HCT116 (cell line): ENCODE results near the gene SKAP1. TPM values are rescaled to one million over a fixed set of nuclear protein-coding genes. Genes with fewer than 3 reads are reported as not detected.

Source experiments
- ATAC-seq: fragments of 200-7000 bp; cut with Tn5 transposase; 2 replicates; pipeline ENCODE4 v1.9.1; 2020; ENCODE audit warnings: mild to moderate bottlenecking, moderate library complexity
- BruUV-seq: library from RNA; stranded (reverse); fragments of 400-500 nt; replicated peaks from 2 replicates; lab custom pipeline; 2021; lab: Mats Ljungman, UMichigan
- CTCF ChIA-PET: fragments of 300-600 bp; sonication (Branson Sonifier 250); formaldehyde crosslinking; loops from one replicate; lab custom pipeline; 2021; ENCODE audit warnings: antibody characterized with exemption; lab: Charles Lee
- POLR2A ChIA-PET: fragments of 300-600, 350-600 bp; sonication (Branson Sonifier 250); formaldehyde crosslinking; loops from one replicate; lab custom pipeline; 2021; ENCODE audit warnings: antibody characterized with exemption; lab: Charles Lee
- RAD21 ChIA-PET, 2 experiments: fragments of 300-600 bp; sonication (Branson Sonifier 250); formaldehyde crosslinking; loops; one replicate each; lab custom pipeline; 2023; ENCODE audit warnings: low total read pairs in 2 of 2; ENCODE audit not compliant: uncharacterized antibody in 2 of 2, unreplicated experiment in 2 of 2, low non-redundant PET in 1 of 2; lab: Charles Lee
- DNase-seq: peaks from one replicate; pipeline ENCODE4 v3.0.0-alpha.2; 2010; ENCODE audit warnings: low read depth, low spot score
- H2AFZ ChIP-seq: fragments of 200-600 bp; shearing (Covaris generic), sonication (generic); 2 replicates; pipeline ENCODE4 v1.6.1; 2017; ENCODE audit warnings: low read depth, mixed run types, mixed read lengths, antibody characterized with exemption, low read length; ENCODE audit not compliant: poor library complexity, severe bottlenecking
- H3K27ac ChIP-seq: 2 replicates; pipeline ENCODE4 v1.5.1; 2012; ENCODE audit warnings: low read depth, low read length
- H3K27me3 ChIP-seq: fragments of 200-600 bp; sonication (generic); 2 replicates; pipeline ENCODE4 v1.6.1; 2016; ENCODE audit warnings: mixed run types, low read length, mixed read lengths; ENCODE audit not compliant: insufficient read depth
- H3K36me3 ChIP-seq, 2 experiments: fragments of 200-500 bp in 1 of 2; fragments of 200-600 bp in 1 of 2; sonication (Bioruptor generic) in 1 of 2; sonication (generic) in 1 of 2; 2 replicates each; pipeline versions ENCODE4 v1.5.1 to v1.6.1; 2014 to 2016; ENCODE audit warnings: low read length in 2 of 2, inconsistent platforms in 1 of 2, mixed read lengths in 1 of 2, mixed run types in 1 of 2; ENCODE audit not compliant: insufficient read depth in 2 of 2, control insufficient read depth in 1 of 2
- H3K4me1 ChIP-seq, 2 experiments: fragments of 200-600 bp in 1 of 2; sonication (generic) in 1 of 2; 2 replicates each; pipeline versions ENCODE4 v1.5.1 to v1.6.1; 2012 to 2017; ENCODE audit warnings: low read length in 2 of 2, inconsistent platforms in 1 of 2, mild to moderate bottlenecking in 1 of 2, mixed read lengths in 1 of 2, mixed run types in 1 of 2, moderate library complexity in 1 of 2; ENCODE audit not compliant: insufficient read depth in 2 of 2, control insufficient read depth in 1 of 2
- H3K4me2 ChIP-seq: fragments of 200-600 bp; sonication (generic); 2 replicates; pipeline ENCODE4 v1.6.1; 2017; ENCODE audit warnings: mixed run types, low read length, mixed read lengths
- H3K4me3 ChIP-seq, 2 experiments: fragments of 200-600 bp in 1 of 2; sonication (generic) in 1 of 2; replicated peaks in 1 of 2; 2 replicates each; pipeline ENCODE4 v1.5.1; 2011 to 2016; ENCODE audit warnings: low read length in 2 of 2, control low read depth in 1 of 2, low read depth in 1 of 2, mild to moderate bottlenecking in 1 of 2, mixed read lengths in 1 of 2, mixed run types in 1 of 2
- H3K79me2 ChIP-seq: fragments of 200-600 bp; sonication (generic); 2 replicates; pipeline ENCODE4 v1.6.1; 2017; ENCODE audit warnings: mild to moderate bottlenecking, mixed run types, low read length, moderate library complexity, mixed read lengths; ENCODE audit not compliant: insufficient read depth
- H3K9ac ChIP-seq: fragments of 200-600 bp; sonication (generic); 2 replicates; pipeline ENCODE4 v1.6.1; 2016; ENCODE audit warnings: low read length, mixed read lengths
- H3K9me2 ChIP-seq: fragments of 200-600 bp; sonication (generic), shearing (Covaris generic); 2 replicates; pipeline ENCODE4 v1.6.1; 2017; ENCODE audit warnings: mixed run types, mild to moderate bottlenecking, moderate library complexity; ENCODE audit not compliant: insufficient read depth
- H3K9me3 ChIP-seq, 2 experiments: fragments of 200-500 bp in 1 of 2; fragments of 200-600 bp in 1 of 2; sonication (Bioruptor generic) in 1 of 2; sonication (generic) in 1 of 2; 2 replicates each; pipeline ENCODE4 v1.6.1; 2014 to 2017; ENCODE audit warnings: low read length in 2 of 2, mixed read lengths in 2 of 2, inconsistent platforms in 1 of 2, low read depth in 1 of 2, mild to moderate bottlenecking in 1 of 2, mixed run types in 1 of 2, moderate library complexity in 1 of 2; ENCODE audit not compliant: control insufficient read depth in 1 of 2, insufficient read depth in 1 of 2
- H4K20me1 ChIP-seq: fragments of 200-600 bp; sonication (generic), shearing (Covaris generic); 2 replicates; pipeline ENCODE4 v1.6.1; 2017; ENCODE audit warnings: mixed run types, mild to moderate bottlenecking, moderate library complexity; ENCODE audit not compliant: insufficient read depth
- ELF1 ChIP-seq: IDR thresholded peaks from 2 replicates; pipeline ENCODE4 v1.6.1; 2012; ENCODE audit warnings: low read depth, borderline replicate concordance
- EZH2 ChIP-seq: fragments of 200-600 bp; sonication (generic); IDR thresholded peaks from 2 replicates; pipeline ENCODE4 v1.6.1; 2017; ENCODE audit warnings: antibody characterized with exemption, mixed run types
- EZH2phosphoT487 ChIP-seq: fragments of 200-600 bp; IDR thresholded peaks from 2 replicates; pipeline ENCODE4 v1.6.1; 2018; ENCODE audit warnings: antibody characterized with exemption, borderline replicate concordance
- JUND ChIP-seq: IDR thresholded peaks from 2 replicates; pipeline ENCODE4 v1.6.1; 2012
- POLR2AphosphoS5 ChIP-seq: IDR thresholded peaks from 2 replicates; pipeline ENCODE4 v1.6.1; 2011; ENCODE audit warnings: mild to moderate bottlenecking, low read depth, low read length, moderate library complexity
- RAD21 ChIP-seq: IDR thresholded peaks from 2 replicates; pipeline ENCODE4 v1.6.1; 2012; ENCODE audit warnings: low read depth, mild to moderate bottlenecking
- TCF7L2 ChIP-seq: IDR thresholded peaks from 2 replicates; pipeline ENCODE4 v1.7.0; 2011; ENCODE audit warnings: borderline replicate concordance, inconsistent platforms; ENCODE audit not compliant: insufficient read depth, insufficient read length; ENCODE audit errors: extremely low read depth
- YY1 ChIP-seq: IDR thresholded peaks from 2 replicates; pipeline ENCODE4 v1.6.1; 2011; ENCODE audit warnings: low read length, low read depth, moderate library complexity, mild to moderate bottlenecking; ENCODE audit not compliant: insufficient replicate concordance; ENCODE audit errors: extremely low read depth
- ZBTB33 ChIP-seq: IDR thresholded peaks from 2 replicates; pipeline ENCODE4 v1.6.1; 2011; ENCODE audit warnings: mild to moderate bottlenecking, low read length, moderate library complexity; ENCODE audit not compliant: insufficient replicate concordance; ENCODE audit errors: extremely low read depth
- intact Hi-C: fragments of 100-400 bp; cut with micrococcal nuclease; formaldehyde crosslinking; loops from 2 replicates; pipeline ENCODE4 v1.10.0; 2022
- total RNA-seq: library from RNA; stranded (reverse); gene quantifications from one replicate; pipeline ENCODE4 v1.2.1, GENCODE V29; 2021; ENCODE audit not compliant: unreplicated experiment

SKAP1 gene
- total RNA-seq, 1 experiment from 2014 or later = 12.4 TPM

DNA sequence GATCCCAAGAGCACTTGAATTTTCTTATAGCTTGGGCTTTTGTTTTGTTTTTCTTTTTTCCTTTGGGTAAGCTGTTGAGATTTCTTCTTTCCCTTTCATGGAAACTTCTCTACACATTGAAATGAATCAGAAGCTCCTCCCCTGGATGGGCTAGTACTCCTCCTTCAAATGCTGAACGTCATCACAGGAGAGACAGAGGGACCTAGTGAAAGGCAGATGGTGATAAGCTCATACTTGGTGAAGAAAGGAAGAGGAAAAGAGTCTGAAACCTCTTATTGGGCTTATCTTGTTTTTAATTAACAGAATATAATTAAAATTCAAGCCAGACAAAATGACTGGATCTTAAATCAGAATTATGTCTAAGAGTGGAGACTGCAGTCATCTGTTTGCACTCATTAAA is 175.1 kb downstream of the SKAP1 start:
- H3K9me3 ChIP-seq = no peaks in the 10 kb centered on the region
- DNase-seq (no peak), ATAC-seq (peak; percentile 89)
- ChIA-PET CTCF (interaction anchor here (1.0 to 22.1 kb wide), 4 partner anchors 8 to 81 kb away, joined by 3 to 336 read pairs (median 4); no protein-coding TSS in a partner anchor), POLR2A (interaction anchor here (0.8 to 1.0 kb wide), 5 partner anchors 8 to 34 kb away, joined by 3 to 4 read pairs (median 3); no protein-coding TSS in a partner anchor), RAD21 (interaction anchor here in 1 of 2 experiments (0.7 kb wide), 1 partner anchor 39 kb away, joined by 3 read pairs; no protein-coding TSS in a partner anchor)
- intact Hi-C loops = no loop called here
- H3K9ac ChIP-seq = no peak overlapping the region
- peak overlapping the region; percentile 17 for H3K4me2 ChIP-seq
- H3K4me3 ChIP-seq = no peak overlapping the region
- TF ChIP-seq EZH2phosphoT487 = no peak
- TF ChIP-seq EZH2 = no peak
- TF ChIP-seq JUND = no peak
- TF ChIP-seq TCF7L2 = no peak
- TF ChIP-seq ELF1 = no peak
- no peak for TF ChIP-seq ZBTB33
- TF ChIP-seq POLR2AphosphoS5 = no peak
- TF ChIP-seq RAD21 = no peak
- TF ChIP-seq YY1 = no peak
- no peaks in the 10 kb centered on the region for H3K9me2 ChIP-seq
- H2AFZ ChIP-seq = peak overlapping the region; percentile 59
- no peaks in the 10 kb centered on the region for H4K20me1 ChIP-seq
- peaks cover 2 to 22% of the 10 kb centered on the region in 2 experiments; a peak in 3 of 4 replicates for H3K4me1 ChIP-seq
- no peaks in the 10 kb centered on the region for H3K27me3 ChIP-seq
- no peaks in the 10 kb centered on the region for H3K79me2 ChIP-seq
- no peaks in the 10 kb centered on the region for H3K36me3 ChIP-seq
- no peak overlapping the region for H3K27ac ChIP-seq
- BruUV-seq = no TSS peak
